Measurements from ENCODE around the gene LCT.
"Not testable (repeated sequence)": the region's sequence is repeated elsewhere in the genome, so short reads cannot be mapped to it uniquely, and the experiment has no call there.

The LCT gene

GRCh38 chr2:135798275-135798705 is 38.7 kb downstream of the LCT start:
- no peak for DNase-seq (ENCODE audit: low read depth in 1 of 2, low spot score in 1 of 2)

GRCh38 chr2:135797497-135798274 is 39.3 kb downstream of the LCT start:
- peak; percentile 48 to 55 for DNase-seq (ENCODE audit: low read depth in 1 of 2, low spot score in 1 of 2)

GRCh38 chr2:135796606-135797005 is 40.4 kb downstream of the LCT start:
- DNase-seq (ENCODE audit: low read depth in 1 of 2, low spot score in 1 of 2) = no peak

- DNase-seq (ENCODE audit: low read depth in 1 of 2, low spot score in 1 of 2) = not testable (repeated sequence)
Observed at GRCh38 chr2:135795641-135796040, 41.3 kb downstream of the LCT start.

- no peak for DNase-seq (ENCODE audit: low read depth in 1 of 2, low spot score in 1 of 2)
Observed at GRCh38 chr2:135792401-135793150, 44.4 kb downstream of the LCT start.

- no peak for DNase-seq (ENCODE audit: low read depth in 1 of 2, low spot score in 1 of 2)
Observed at GRCh38 chr2:135791418-135792190, 45.4 kb downstream of the LCT start.

GRCh38 chr2:135790423-135790822 is 46.6 kb downstream of the LCT start:
- no peak for DNase-seq (ENCODE audit: low read depth in 1 of 2, low spot score in 1 of 2)

GRCh38 chr2:135786823-135787222 is 50.2 kb downstream of the LCT start:
- no peak for DNase-seq (ENCODE audit: low read depth in 1 of 2, low spot score in 1 of 2)

GRCh38 chr2:135785032-135785431 is 52.0 kb downstream of the LCT start:
- DNase-seq (ENCODE audit: low read depth in 1 of 2, low spot score in 1 of 2) = no peak

- no peak for DNase-seq (ENCODE audit: low read depth in 1 of 2, low spot score in 1 of 2)
Observed at GRCh38 chr2:135783439-135783838, 53.5 kb downstream of the LCT start.

- DNase-seq (ENCODE audit: low read depth in 1 of 2, low spot score in 1 of 2) = no peak
Observed at GRCh38 chr2:135782231-135782630, 54.8 kb downstream of the LCT start.

GRCh38 chr2:135776367-135776766 is 60.6 kb downstream of the LCT start:
- no peak for DNase-seq (ENCODE audit: low read depth in 1 of 2, low spot score in 1 of 2)

GRCh38 chr2:135775420-135775819 is 61.6 kb downstream of the LCT start:
- no peak for DNase-seq (ENCODE audit: low read depth in 1 of 2, low spot score in 1 of 2)

GRCh38 chr2:135773917-135774316 is 63.1 kb downstream of the LCT start:
- no peak for DNase-seq (ENCODE audit: low read depth in 1 of 2, low spot score in 1 of 2)

GRCh38 chr2:135773319-135773718 is 63.7 kb downstream of the LCT start:
- DNase-seq (ENCODE audit: low read depth in 1 of 2, low spot score in 1 of 2) = no peak

- DNase-seq (ENCODE audit: low read depth in 1 of 2, low spot score in 1 of 2) = no peak
Observed at GRCh38 chr2:135768863-135769262, 68.1 kb downstream of the LCT start.

- DNase-seq (ENCODE audit: low read depth in 1 of 2, low spot score in 1 of 2) = no peak
Observed at GRCh38 chr2:135762530-135762929, 74.5 kb downstream of the LCT start.

GRCh38 chr2:135762022-135762421 is 75.0 kb downstream of the LCT start:
- DNase-seq (ENCODE audit: low read depth in 1 of 2, low spot score in 1 of 2) = no peak

GRCh38 chr2:135756692-135757091 is 80.3 kb downstream of the LCT start:
- no peak for DNase-seq (ENCODE audit: low read depth in 1 of 2, low spot score in 1 of 2)

GRCh38 chr2:135755573-135755972 is 81.4 kb downstream of the LCT start:
- DNase-seq (ENCODE audit: low read depth in 1 of 2, low spot score in 1 of 2) = no peak

- DNase-seq (ENCODE audit: low read depth in 1 of 2, low spot score in 1 of 2) = no peak
Observed at GRCh38 chr2:135745545-135745944, 91.4 kb downstream of the LCT start.
